HG02840 (cell line): ENCODE measurements around the gene CARD11.

ENCODE experiments used
- ATAC-seq: cut with Tn5 transposase; IDR thresholded peaks from one replicate; pipeline ENCODE4 v1.9.1; 2021; ENCODE audit warnings: mild to moderate bottlenecking, moderate library complexity, moderate number of reproducible peaks; ENCODE audit not compliant: unreplicated experiment, low FRiP score

The CARD11 gene

GRCh38 chr7:3043544-3044371, at the start of gene CARD11:
TSS of gene CARD11 (minus strand) at chr7:3043867. CDS start at chr7:2958506, 85,361 bp downstream.
- ATAC-seq, result no peak

GRCh38 chr7:3092468-3092867, 48.8 kb upstream of the CARD11 start:
- ATAC-seq, result peak; percentile 69

- no peak for ATAC-seq
Measured at GRCh38 chr7:3091631-3092030, 48.0 kb upstream of the CARD11 start.

- ATAC-seq, result no peak
Measured at GRCh38 chr7:3089493-3089892, 45.8 kb upstream of the CARD11 start.

GRCh38 chr7:3087243-3087755, 43.6 kb upstream of the CARD11 start:
- no peak for ATAC-seq

- ATAC-seq, result no peak
Measured at GRCh38 chr7:3083350-3083749, 39.7 kb upstream of the CARD11 start.

- ATAC-seq, result no peak
Measured at GRCh38 chr7:3082831-3083230, 39.2 kb upstream of the CARD11 start.

- ATAC-seq, result no peak
Measured at GRCh38 chr7:3082386-3082785, 38.7 kb upstream of the CARD11 start.

GRCh38 chr7:3080106-3080505, 36.4 kb upstream of the CARD11 start:
- no peak for ATAC-seq

GRCh38 chr7:3078514-3078913, 34.8 kb upstream of the CARD11 start:
- no peak for ATAC-seq

- no peak for ATAC-seq
Measured at GRCh38 chr7:3076700-3077099, 33.0 kb upstream of the CARD11 start.

- ATAC-seq, result no peak
Measured at GRCh38 chr7:3076163-3076562, 32.5 kb upstream of the CARD11 start.

GRCh38 chr7:3075441-3075840, 31.8 kb upstream of the CARD11 start:
- ATAC-seq, result no peak

GRCh38 chr7:3074459-3074821, 30.8 kb upstream of the CARD11 start:
- no peak for ATAC-seq

- no peak for ATAC-seq
Measured at GRCh38 chr7:3073763-3074458, 30.2 kb upstream of the CARD11 start.

- no peak for ATAC-seq
Measured at GRCh38 chr7:3070908-3071307, 27.2 kb upstream of the CARD11 start.

GRCh38 chr7:3069771-3070449, 26.2 kb upstream of the CARD11 start:
- no peak for ATAC-seq

GRCh38 chr7:3068530-3068929, 24.9 kb upstream of the CARD11 start:
- no peak for ATAC-seq

- no peak for ATAC-seq
Measured at GRCh38 chr7:3067606-3068380, 24.1 kb upstream of the CARD11 start.

- ATAC-seq, result no peak
Measured at GRCh38 chr7:3067193-3067592, 23.5 kb upstream of the CARD11 start.
